22Rv1 (cell line): ENCODE results near the gene DTX4.

Experiments used
- H3K27ac ChIP-seq: fragments of 450-650 bp; 2 replicates; pipeline ENCODE4 v1.5.1; 2017
- CTCF ChIP-seq: fragments of 450-650 bp; IDR thresholded peaks from 2 replicates; pipeline ENCODE4 v1.5.1; 2017; ENCODE audit warnings: mild to moderate bottlenecking
- ZFX ChIP-seq: fragments of 450-650 bp; IDR thresholded peaks from 2 replicates; pipeline ENCODE4 v1.6.1; 2017; ENCODE audit warnings: antibody characterized with exemption, borderline replicate concordance

DTX4 gene

GRCh38 chr11:59180907-59181306 lies 9.0 kb downstream of the DTX4 start:
- no peak overlapping the region for H3K27ac ChIP-seq
- no peak for TF ChIP-seq CTCF
- TF ChIP-seq ZFX: no peak

- TF ChIP-seq ZFX: no peak
- no peak for TF ChIP-seq CTCF
These were observed 10.0 kb downstream of the DTX4 start for GRCh38 chr11:59181746-59182456.

GRCh38 chr11:59182457-59183151 lies 10.7 kb downstream of the DTX4 start:
- no peak overlapping the region for H3K27ac ChIP-seq
- TF ChIP-seq CTCF (peak; percentile 56), ZFX (no peak)

More at GRCh38 chr11:59181746-59182456, 10.0 kb downstream of the DTX4 start:
- no peak overlapping the region for H3K27ac ChIP-seq

- TF ChIP-seq ZFX (no peak), CTCF (no peak)
- H3K27ac ChIP-seq: no peak overlapping the region
These were observed 11.8 kb downstream of the DTX4 start for GRCh38 chr11:59183771-59184170.

- TF ChIP-seq ZFX (no peak), CTCF (no peak)
- no peak overlapping the region for H3K27ac ChIP-seq
These were observed 12.9 kb downstream of the DTX4 start for GRCh38 chr11:59184691-59185339.

- H3K27ac ChIP-seq: no peak overlapping the region
- TF ChIP-seq CTCF (no peak), ZFX (no peak)
These were observed 13.5 kb downstream of the DTX4 start for GRCh38 chr11:59185386-59185945.

GRCh38 chr11:59186130-59186594 lies 14.2 kb downstream of the DTX4 start:
- no peak for TF ChIP-seq ZFX
- TF ChIP-seq CTCF: peak; percentile 82
- no peak overlapping the region for H3K27ac ChIP-seq
